Measurements from ENCODE around the gene CEP126.

CEP126 gene

DNA sequence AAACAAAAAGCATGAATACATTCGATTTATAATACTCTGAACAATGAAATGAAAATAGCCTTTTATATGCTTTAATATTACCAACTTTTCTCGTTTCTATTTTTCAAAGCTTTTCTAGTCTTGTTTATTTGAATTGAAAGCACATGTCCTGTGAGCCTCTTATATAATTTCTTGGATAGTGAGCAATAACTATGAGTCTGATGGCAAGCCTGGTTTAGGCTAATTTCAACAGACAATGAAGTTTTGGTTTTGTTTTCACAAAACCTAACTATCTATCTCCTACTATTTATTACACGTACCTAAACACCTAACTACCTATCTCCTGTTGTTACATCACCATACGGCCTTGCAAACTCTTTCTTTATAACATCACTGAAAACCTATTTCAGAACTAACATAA is 29.2 kb upstream of the CEP126 start (continued):
- TF ChIP-seq, protein P1, sequence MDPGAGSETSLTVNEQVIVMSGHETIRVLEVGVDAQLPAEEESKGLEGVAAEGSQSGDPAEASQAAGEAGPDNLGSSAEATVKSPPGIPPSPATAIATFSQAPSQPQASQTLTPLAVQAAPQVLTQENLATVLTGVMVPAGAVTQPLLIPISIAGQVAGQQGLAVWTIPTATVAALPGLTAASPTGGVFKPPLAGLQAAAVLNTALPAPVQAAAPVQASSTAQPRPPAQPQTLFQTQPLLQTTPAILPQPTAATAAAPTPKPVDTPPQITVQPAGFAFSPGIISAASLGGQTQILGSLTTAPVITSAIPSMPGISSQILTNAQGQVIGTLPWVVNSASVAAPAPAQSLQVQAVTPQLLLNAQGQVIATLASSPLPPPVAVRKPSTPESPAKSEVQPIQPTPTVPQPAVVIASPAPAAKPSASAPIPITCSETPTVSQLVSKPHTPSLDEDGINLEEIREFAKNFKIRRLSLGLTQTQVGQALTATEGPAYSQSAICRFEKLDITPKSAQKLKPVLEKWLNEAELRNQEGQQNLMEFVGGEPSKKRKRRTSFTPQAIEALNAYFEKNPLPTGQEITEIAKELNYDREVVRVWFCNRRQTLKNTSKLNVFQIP (CRISPR knock-in tag; IDR thresholded peaks at IDR 0.05; ENCODE audit: borderline replicate concordance, low read depth) = no peak
- TF ChIP-seq ESRRG (CRISPR knock-in tag; IDR thresholded peaks at IDR 0.05) (no peak), ZNF70 (CRISPR knock-in tag; IDR thresholded peaks at IDR 0.05) (no peak)

DNA sequence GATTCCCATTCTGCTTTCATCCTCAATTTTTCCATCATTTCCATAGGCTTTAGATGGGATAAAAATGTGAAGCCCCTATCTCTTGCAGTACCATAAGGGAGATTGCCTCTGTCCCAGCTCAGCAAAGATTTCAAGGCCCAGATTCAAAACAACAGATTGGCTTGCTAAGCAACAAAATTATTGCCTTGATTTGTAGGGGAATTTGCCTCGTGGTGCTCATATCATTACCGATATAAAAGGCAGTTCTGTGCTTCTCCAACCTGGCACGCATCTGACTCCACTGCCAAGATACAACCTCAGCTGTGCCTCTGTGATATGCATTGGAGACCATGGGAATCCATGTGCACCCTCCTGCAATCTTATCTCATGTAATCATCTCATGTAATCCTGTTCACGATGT is 25.0 kb upstream of the CEP126 start:
- TF ChIP-seq ZFP30 (CRISPR knock-in tag; IDR thresholded peaks at IDR 0.05) (no peak), SNAI2 (CRISPR knock-in tag; IDR thresholded peaks at IDR 0.05) (no peak), OSR1 (CRISPR knock-in tag; IDR thresholded peaks at IDR 0.05) (no peak), ESRRG (CRISPR knock-in tag; IDR thresholded peaks at IDR 0.05) (no peak), CREB5 (CRISPR knock-in tag; IDR thresholded peaks at IDR 0.05; ENCODE audit: low read depth) (no peak), BACH2 (CRISPR knock-in tag; IDR thresholded peaks at IDR 0.05; ENCODE audit: borderline replicate concordance) (no peak), PPARA (CRISPR knock-in tag; IDR thresholded peaks at IDR 0.05; ENCODE audit: borderline replicate concordance) (no peak), TSHZ2 (CRISPR knock-in tag; IDR thresholded peaks at IDR 0.05) (no peak), ZNF8 (CRISPR knock-in tag; IDR thresholded peaks at IDR 0.05) (no peak)
- TF ChIP-seq, protein P1 (CRISPR knock-in tag; IDR thresholded peaks at IDR 0.05; ENCODE audit: borderline replicate concordance, low read depth) = no peak
- ATAC-seq = no peak; the same call in 2 of the 3 replicates

- TF ChIP-seq BACH2 (CRISPR knock-in tag; IDR thresholded peaks at IDR 0.05; ENCODE audit: borderline replicate concordance) = no peak
- TF ChIP-seq CREB5 (CRISPR knock-in tag; IDR thresholded peaks at IDR 0.05; ENCODE audit: low read depth) = no peak
- no peak for TF ChIP-seq ARNTL (CRISPR knock-in tag; IDR thresholded peaks at IDR 0.05; ENCODE audit: borderline replicate concordance, low read depth)
- peak; percentile 72 for TF ChIP-seq ISL1 (CRISPR knock-in tag; IDR thresholded peaks at IDR 0.05)
- ATAC-seq = peak; percentile 57; the same call in 2 of the 3 replicates
Measured at GRCh38 chr11:101894505-101894904, 20.3 kb upstream of the CEP126 start.

- no peak for ATAC-seq
- TF ChIP-seq GLIS3 (CRISPR knock-in tag; IDR thresholded peaks at IDR 0.05) = no peak
Measured at GRCh38 chr11:101907815-101908214, 7.0 kb upstream of the CEP126 start.

DNA sequence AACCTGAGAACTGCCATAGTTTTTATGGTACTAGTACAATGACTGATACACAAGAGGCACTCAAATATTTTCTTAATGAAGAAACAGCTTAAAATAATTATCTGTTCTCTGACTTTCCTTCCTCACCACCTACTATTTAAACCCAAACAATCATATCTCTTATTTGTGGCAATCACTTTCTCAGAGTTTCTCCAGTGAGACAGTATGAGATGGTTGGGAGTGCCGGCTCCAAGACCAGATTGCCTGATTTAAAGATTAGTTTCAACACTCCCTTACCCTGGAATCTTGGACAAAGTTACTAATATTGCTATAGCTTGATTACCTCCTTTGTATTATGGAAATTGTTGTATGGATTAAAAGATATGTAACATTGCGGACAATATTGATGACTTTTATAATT is 5.7 kb upstream of the CEP126 start:
- ATAC-seq = no peak
- TF ChIP-seq, protein P1 (CRISPR knock-in tag; IDR thresholded peaks at IDR 0.05; ENCODE audit: borderline replicate concordance, low read depth) = no peak

Measured in SK-N-SH treated with all-trans-retinoic acid at 6 μM for 48 hours (cell line).